Pons (tissue), 1 donor: ENCODE measurements around the gene PC.

Source experiments
- DNase-seq: peaks from one replicate; pipeline ENCODE4 v3.0.0-alpha.2; 2016; ENCODE audit warnings: low spot score

The PC gene

GRCh38 chr11:66854729-66855211 lies 103.4 kb downstream of the PC start:
- no peak for DNase-seq

- DNase-seq = no peak
These were observed 103.9 kb downstream of the PC start for GRCh38 chr11:66854231-66854661.

GRCh38 chr11:66853242-66854229 lies 104.6 kb downstream of the PC start:
- no peak for DNase-seq

- no peak for DNase-seq
These were observed 105.5 kb downstream of the PC start for GRCh38 chr11:66852466-66853241.

- DNase-seq = no peak
These were observed 106.3 kb downstream of the PC start for GRCh38 chr11:66851698-66852465.

- no peak for DNase-seq
These were observed 107.0 kb downstream of the PC start for GRCh38 chr11:66851239-66851596.

- DNase-seq = no peak
These were observed 107.5 kb downstream of the PC start for GRCh38 chr11:66850588-66851238.

- no peak for DNase-seq
These were observed 108.0 kb downstream of the PC start for GRCh38 chr11:66850235-66850587.

GRCh38 chr11:66849501-66850234 lies 108.5 kb downstream of the PC start:
- no peak for DNase-seq

- DNase-seq = no peak
These were observed 109.3 kb downstream of the PC start for GRCh38 chr11:66848671-66849500.

GRCh38 chr11:66847461-66848232 lies 110.5 kb downstream of the PC start:
- no peak for DNase-seq

- DNase-seq = no peak
These were observed 111.5 kb downstream of the PC start for GRCh38 chr11:66846671-66847091.

GRCh38 chr11:66845876-66846212 lies 112.3 kb downstream of the PC start:
- no peak for DNase-seq

GRCh38 chr11:66845143-66845875 lies 112.9 kb downstream of the PC start:
- DNase-seq = no peak

- no peak for DNase-seq
These were observed 113.6 kb downstream of the PC start for GRCh38 chr11:66844496-66845142.

GRCh38 chr11:66843776-66844495 lies 114.2 kb downstream of the PC start:
- peak; percentile 15 for DNase-seq
